Islet of Langerhans (tissue), 1 donor: ENCODE measurements around the gene CCDC80.

Experiments
- FAIRE-seq: peaks from one replicate; lab custom pipeline; 2011; peaks lifted over from hg19 to GRCh38; lab: Jason Lieb, UNC

CCDC80 gene

DNA sequence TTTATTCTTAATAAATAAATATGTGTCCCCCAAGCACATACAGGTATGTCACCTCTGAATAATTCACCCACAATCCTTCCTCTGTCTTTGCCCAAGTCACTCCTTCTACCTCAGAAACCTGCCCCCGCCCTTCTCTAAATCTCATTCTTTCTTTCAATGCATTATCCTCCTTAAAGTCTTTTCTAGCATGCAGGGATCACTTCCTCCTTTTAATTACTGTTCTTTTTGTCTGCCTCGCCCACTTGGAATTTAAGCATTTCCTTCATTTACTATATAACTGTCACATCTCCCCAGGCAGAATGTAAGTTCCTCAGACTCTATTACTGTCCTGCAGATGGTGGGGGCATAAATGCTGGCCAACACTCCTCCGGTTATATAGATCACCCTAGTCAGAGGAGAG lies 7.8 kb downstream of the CCDC80 start:
- FAIRE-seq = no peak

DNA sequence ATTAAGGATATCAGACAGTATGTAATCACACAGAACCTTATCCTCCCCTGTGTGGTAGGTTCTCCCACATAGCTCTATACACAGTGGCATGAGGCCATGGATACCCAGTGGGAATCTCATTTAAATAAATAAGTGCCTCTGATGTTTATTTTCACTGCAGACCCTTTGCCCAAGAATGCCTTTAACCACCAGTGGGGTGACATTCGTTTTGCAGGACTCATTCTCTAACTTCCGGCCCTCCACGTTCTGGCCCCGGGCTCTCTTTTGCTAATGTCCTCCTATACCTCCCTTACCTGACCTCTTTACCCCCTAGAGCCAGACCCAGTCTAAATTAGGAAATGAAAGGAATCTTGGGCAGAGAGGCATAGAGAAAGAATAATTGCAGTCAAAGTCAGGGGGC lies 8.3 kb downstream of the CCDC80 start:
- no peak for FAIRE-seq

DNA sequence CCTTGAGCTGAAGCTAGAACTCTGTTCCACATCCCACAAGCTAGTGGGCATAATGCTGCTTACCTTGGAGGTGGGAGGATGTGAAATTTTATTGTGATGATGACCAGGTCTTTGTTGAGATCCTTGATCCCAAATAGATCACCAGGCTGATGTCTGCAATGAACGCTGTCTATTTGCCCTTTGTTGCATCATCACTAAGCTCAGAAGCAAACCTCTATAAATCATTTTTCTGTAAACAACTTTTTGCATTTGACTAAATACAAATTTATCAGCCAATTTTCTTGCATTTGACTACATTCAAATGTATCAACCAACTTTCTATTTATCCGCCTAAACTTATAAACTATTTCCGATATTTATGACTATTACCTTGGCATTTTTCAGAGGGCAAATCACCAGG lies 9.7 kb downstream of the CCDC80 start:
- no peak for FAIRE-seq

DNA sequence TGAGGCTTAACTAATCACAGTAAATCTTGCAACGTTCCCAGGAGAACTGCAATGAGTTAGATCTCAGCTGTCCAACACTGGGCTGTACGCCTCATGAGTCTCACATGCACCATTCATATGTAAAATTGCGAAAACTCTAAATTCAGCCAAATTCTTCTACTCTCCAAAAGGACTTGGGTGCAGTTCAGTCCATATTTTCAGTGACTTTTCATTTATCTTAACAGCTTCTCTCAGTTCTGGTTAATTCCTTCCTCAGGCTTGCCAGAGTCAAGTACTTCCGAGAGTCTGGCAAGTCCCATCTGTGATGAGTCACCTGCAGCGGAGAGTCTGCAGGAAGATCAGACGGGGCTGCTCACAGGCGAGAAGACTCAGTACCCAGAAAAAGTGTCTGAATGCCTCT lies 11.5 kb downstream of the CCDC80 start:
- FAIRE-seq = no peak

DNA sequence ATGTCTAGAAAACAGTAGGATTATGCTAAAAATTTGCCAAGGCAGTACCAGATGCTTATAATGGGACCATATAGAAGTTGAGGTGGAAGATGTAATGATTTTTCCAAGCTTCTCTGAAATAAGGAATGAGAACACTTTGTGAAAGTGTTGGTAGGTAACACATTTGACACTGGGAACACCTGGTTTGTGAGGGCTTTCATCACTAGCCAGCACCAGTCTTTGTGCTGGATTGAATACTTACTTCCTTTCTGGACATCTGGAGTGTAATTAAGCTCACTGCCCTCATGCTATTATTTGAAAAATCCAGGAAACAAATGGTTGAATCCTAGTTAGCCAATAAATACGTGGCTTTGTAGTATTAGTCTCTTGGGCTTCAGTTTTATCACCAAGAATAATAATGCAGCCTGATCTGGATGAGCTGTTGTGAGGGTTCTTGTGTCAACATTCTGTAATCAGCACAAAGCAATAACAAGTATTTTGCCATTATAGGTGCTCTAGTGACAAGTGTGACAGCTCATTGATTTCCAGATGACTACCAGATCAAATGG lies 12.9 kb downstream of the CCDC80 start:
- FAIRE-seq = peak; percentile 82

DNA sequence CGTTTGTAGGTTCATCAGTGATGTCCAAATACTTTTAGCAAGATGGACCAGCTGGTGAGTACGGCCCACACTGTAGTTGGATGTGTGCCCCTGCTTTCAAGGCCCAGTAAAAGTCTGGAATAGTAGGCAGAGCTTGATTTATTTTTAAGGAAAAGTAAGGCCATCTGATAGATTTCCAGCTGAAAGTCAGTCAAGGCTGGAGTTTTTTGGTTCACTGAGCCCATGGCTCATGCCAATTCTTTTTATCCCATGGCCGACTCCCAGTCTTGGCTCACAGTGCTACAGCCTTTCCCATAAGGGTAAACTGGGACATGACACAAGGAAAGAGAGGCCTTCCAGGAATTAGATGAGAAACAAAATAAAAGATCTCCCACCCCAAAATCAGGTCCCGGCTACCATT lies 13.5 kb downstream of the CCDC80 start:
- FAIRE-seq = no peak

DNA sequence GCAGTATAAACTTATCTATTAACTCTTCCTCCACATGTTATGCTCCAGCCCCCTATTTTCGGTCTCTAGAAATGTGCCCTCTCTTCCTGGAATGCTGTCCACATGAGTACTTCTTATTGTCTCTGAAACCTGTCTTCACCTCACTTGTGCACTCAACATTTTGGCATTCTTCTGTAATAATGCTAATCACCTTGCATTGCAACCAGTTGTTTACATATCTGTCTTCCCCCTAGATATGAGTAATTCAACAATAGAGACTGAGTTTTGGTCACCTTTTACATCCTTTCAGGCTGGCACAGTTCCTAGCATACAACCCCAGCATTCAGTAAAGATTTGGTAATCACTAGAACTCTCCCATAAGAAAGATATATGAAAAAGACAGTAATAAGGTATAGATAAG lies 17.2 kb downstream of the CCDC80 start:
- FAIRE-seq = no peak

DNA sequence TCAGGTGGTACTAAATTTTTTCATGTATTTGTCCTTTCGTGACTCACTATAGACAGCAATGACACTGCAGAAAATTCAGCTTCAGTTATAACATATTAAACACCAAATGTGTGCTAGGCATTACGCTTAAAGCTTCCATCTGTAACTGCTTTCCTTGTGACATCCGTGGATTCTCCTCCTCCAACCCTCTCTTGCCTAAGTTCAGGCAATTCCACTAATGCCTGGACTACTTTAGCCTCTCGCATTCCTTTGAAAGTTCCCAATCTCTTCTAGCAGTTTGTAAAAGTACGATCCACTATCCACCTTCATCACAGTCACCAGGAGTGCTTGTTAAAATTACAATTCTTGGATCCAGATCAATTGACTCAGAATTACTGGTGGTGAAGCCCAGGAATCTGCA lies 17.7 kb downstream of the CCDC80 start:
- FAIRE-seq = no peak

DNA sequence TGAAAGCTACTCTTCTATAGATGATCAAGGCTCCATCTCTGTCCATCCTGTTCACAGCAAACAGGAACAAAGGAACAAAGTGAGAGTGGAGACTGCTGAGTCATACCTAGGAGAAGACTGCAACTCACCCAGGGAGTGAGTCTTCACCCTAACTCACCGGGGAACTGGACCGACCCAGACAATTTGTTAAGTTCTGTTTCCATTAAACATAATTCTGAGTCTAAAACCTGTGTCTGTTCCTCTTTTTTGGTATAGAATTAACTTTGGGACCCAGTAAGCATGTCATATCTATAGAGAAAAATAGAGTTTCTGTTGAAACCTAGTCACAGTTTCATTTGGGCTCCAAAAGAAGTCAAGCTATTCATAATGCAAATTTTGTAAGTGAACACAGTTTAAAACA lies 21.6 kb downstream of the CCDC80 start:
- FAIRE-seq = no peak

DNA sequence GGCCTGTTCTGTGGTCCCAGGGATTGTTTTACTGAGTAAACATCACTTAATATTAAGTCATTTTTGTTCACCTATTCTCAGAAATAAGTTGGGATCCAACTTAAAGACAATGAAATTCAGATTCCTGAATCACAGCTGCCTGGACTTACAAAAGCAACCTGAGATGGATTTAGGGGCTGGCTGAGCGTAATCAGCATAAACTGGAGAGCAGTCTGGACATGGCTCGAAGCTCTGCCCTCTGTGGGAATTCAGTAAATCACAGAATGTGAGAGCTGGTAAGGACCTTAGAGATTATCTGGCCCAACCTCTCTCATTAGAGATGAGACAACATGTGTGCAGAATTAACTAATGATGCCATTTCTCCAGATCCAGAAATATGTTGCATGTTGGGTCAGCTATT lies 23.7 kb downstream of the CCDC80 start:
- FAIRE-seq = no peak

DNA sequence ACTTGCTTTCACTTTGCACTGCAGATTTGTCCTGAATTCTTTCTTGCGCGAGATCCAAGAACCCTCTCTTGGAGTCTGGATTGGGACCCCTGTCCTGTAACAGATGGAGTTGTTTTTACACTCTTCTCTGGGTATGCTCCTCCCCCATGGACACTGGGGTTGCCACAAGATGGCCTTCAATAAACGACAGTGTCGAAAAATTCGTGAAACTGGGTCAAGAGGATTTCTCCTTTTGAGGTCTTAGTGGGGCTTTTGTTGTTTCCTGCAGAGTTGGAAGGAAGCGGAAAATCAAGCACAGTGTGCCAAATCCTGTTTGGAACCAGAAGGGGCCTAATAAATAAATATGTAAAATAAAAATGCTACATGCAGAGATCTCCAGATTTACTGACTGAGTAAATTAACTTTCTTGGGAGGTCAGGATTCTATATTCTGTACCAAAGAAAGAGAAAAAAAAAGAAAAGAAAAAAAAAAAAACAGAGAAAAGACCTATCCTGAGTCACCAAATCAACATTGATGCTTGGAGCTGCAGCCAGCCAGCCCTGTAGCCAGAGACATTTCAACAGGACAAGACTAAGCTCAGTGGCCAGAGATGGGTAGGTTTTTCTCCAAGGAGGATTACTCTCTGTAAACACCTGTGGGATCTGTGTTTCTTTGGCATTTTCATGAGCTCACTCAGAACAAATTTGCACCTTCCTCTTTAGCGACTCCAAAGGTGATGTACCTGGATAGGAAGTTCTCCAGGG lies 24.8 kb downstream of the CCDC80 start:
- no peak for FAIRE-seq

DNA sequence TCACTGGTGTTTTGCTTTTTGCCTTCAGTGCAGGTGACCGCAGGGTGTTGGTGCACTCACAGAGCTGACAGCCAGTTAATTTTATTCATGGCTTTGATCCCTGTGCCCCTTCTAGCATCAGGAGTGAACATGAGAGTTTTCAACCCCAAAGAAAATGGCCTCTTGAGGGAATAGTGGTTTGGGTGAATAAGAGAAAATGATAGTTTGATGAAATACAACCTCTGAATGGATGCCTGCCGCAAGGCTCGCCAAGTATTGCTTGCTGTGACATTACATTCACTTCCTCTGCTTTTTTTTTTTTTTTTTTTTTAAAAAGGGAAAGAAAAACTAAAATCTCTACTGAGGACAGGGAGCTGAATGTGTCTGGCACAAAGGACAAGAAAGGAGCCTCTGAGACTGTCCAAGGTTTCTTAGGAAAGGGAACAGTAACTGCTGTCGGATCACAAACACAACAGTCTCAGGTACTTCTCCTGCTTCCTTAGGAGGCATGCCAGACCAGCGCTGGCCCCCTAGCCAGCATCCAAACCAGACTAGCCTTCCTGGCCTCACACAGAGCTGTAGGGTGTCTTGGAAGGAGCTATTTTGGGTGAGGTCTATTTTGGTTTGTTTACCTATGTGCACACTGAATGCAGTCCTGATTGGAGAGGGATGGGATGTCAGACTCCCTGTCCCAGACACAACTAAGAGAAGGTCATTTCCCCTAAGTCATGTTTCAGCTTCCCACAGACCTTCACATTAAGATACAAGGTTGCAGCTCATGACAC lies 29.0 kb downstream of the CCDC80 start:
- no peak for FAIRE-seq

DNA sequence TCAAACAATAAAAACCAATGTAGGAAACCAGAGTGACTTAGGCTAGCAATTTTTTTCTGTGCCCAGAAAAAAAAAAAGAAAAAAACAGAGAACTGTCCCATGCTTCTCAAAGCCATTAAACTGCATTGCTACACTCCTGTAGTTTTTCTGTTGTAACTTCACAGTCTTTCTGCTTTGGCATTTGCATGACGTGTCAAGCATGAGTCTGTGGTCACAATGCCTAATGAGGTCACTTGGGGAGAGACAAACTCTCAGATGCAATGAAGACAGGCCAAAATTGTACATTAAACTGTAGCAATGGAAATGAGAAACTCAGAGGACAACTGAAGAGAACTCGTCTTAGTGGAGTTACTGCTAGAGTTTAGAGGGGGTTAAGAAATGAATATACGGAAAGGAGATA lies 30.8 kb downstream of the CCDC80 start:
- FAIRE-seq = no peak

DNA sequence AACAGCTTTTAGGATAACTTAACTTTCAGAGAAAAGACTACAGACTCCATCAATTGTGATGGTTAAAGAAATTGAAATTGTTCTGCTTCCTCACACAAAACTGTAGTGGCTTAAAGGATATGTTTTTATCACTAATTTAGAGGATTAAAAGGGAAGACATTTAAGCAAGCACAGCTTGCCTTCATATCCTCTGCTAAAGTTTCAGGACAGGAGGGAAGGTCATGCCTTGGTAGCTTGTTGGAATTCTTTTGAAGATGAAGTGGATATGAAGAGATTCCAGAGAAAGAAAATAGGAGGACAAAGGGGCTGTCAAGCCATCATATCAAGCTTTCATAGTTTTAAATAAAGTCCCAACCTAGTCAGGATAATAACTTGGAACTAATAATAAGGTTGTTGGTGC lies 33.1 kb downstream of the CCDC80 start:
- FAIRE-seq = no peak

DNA sequence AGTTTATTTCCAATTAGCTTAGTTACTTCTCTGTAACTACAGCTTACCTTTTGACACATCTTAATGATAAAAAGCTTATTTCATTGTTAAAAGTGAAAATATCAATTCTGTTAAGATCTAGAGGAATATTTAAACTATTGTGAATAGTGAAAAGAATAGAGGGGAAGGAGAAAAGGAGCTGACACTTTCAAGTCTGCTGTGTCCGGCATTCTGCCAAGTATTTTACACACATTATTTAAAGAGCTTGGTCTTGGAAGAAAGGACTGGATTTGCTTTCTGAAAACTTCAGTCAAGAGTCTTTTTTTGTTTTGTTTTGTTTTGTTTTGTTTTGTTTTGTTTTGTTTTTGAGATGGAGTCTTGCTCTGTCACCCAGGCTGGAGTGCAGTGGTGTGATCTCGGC lies 34.8 kb downstream of the CCDC80 start:
- no peak for FAIRE-seq

DNA sequence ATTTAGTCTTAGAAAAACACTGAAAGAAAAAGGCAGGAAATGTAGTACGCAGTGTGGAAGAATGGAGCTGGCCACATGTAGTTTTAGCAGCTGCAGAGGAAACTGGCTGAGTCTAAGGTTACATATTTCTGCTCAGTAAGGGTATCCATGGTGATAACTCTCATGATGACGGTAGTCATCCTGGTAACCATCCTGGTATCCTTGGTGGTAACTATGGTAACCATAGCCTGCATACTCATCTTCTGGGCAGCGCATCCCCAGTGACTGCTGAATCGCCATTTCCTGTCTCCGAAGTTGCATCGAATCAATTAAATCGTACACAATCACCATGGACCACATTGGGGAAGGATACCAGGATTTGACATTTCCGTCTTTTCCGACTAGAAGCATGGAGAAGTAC lies 35.7 kb downstream of the CCDC80 start:
- peak; percentile 99 for FAIRE-seq

DNA sequence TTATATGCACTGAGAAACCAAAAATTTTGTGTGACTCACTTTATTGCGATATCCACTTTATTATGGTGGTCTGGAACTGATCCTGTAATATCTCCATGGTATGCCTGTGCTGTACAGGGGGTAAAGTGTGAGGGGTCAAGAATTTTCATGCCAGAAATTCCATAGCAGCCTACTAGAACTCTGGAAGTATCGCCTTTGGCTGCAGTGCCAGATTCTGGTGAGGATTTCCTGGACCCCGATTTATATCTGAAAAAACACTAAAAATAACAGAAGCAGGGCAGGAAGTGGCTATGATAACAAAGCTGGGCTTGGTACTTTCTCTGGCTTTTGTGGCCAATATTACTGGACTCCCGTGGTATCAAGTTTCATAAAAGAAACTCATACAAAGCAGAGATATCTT lies 36.4 kb downstream of the CCDC80 start:
- no peak for FAIRE-seq

DNA sequence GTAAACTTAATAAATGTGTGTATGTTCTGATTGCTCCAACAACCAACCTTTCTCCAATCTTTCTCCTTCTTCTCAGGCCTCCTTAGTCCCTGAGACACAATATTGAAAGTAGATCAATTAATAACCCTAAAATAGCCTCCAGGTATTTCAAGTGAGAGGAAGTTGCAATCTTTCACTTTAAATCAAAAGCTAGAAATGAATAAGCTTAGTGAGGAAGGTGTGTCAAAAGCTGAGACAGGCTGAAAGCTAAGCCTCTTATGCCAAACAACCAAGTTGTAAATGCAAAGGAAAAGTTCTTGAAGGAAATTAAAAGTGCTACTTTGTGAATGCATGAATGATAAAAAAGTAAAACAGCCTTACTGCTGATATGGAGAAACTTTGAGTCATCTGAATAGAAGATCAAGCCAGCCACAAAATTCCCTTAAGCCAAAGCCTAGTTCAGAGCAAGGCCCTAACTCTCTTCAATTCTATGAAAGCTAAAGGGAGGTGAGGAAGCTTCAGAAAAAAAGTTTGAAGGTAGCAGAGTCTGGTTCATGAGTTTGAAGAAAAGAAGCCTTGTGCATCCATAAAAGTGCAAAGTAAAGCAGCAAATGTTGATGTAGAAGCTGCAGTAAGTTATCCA lies 38.6 kb downstream of the CCDC80 start:
- no peak for FAIRE-seq

DNA sequence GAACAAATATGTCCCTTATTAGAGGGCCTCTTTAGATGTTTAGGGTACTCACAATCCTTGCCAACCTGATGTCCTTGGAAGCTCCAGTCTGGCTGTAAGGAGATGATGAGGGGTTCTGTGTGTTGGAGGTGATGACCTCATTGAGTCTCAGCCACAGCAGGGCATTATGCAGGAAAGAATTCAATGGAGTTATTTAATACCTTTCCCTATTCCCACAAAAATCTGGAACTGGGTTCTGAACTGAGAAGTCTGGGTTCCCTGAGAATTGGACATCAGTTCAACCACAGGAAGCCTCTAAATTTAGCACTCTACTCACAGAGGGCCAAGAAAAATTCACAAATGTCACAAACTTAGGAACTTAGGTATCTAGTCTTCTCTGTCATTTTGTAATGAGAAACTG lies 42.2 kb downstream of the CCDC80 start:
- FAIRE-seq = no peak

DNA sequence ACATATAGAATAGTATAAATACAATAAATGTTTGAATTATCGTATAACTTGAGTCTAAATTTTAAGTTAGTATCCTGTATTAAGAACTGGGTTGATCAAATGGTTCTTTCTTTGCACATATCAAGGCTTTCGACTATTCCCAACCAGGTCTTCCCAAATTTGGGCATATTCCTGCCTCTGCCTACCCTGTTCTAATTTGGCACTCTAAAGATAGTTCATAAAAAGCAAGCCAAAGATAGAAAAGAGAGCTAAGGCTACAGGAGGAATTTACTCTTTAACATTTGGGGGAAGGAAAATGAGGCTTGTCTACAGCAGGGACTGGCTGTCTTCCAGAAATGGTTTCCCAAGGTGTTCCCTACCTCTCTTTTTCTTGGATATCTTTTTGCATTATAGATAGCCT lies 43.0 kb downstream of the CCDC80 start:
- FAIRE-seq = no peak

DNA sequence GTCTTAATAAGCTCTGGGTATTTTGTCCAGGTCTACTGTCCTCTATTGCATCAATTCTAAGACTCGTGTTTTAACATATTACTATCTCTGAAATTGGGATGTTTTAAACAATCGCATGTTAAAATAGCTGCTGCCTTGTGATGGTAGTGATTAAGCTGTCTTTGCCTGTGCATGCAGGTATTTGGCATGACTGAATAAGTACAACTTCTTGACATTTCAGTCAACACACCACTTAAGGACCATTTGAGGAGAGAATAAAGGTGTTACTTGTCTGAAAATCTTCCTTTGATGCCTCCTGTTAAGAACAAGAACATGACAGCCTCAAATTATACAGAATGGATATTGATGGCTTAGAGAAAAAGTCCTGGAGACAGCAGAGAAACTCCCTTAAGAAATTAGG lies 46.1 kb downstream of the CCDC80 start:
- FAIRE-seq = no peak

DNA sequence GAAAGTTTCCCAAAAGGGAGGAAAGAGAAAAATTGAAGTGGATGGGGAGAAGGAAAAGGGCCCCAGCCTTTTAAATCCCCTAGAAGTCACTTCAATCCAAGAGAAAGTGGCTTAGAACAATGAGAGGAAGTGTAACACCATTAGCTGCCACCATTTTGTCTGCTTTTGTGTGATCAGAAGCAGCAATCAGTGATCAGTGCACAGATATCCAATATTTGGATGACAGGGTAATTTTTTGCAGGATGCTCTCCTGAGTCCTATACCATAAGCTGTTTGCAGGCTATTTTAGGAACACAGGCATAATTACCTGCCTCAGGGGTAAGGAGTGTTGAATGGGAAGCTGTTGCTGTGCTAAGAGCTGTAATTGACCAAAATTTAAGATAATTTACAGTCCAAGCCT lies 47.7 kb downstream of the CCDC80 start:
- FAIRE-seq = no peak

DNA sequence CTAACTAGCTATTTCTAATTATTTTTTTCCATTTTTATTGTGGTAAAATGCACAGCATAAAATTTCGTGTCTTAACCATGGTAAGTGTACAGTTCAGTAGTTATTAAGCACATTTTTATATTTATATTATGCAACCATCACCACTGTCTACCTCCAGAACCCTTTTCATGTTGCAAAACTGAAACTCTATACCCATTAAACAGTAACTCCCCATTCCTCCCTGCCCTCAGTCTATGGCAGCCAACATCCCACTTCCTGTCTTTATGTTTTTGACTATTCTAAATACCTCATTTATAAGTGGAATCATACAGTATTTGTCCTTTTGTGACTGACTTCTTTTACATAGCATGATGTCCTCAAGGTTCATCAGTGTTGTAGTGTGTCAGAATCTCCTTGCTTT lies 53.6 kb downstream of the CCDC80 start:
- no peak for FAIRE-seq
